IMR-90 (cell line): ENCODE data around the gene GOT2. TPM values are rescaled to one million over a fixed set of nuclear protein-coding genes. Genes with fewer than 3 reads are reported as not detected.
"Not testable (repeated sequence)": the region's sequence is repeated elsewhere in the genome, so short reads cannot be mapped to it uniquely, and the experiment has no call there.

Source experiments
- ATAC-seq: fragments of 200-7000 bp; cut with Tn5 transposase; 2 replicates; pipeline ENCODE4 v1.9.1; 2020; ENCODE audit warnings: low read depth, mild to moderate bottlenecking, moderate library complexity
- BruUV-seq: library from RNA; stranded (reverse); fragments of 400-500 nt; replicated peaks from 2 replicates; lab custom pipeline; 2021; lab: Mats Ljungman, UMichigan
- CTCF ChIA-PET: fragments of 300-600 bp; formaldehyde crosslinking; extraction: SDS; loops from one replicate; lab custom pipeline; 2021; ENCODE audit warnings: antibody characterized with exemption; lab: Yijun Ruan, JAX
- POLR2A ChIA-PET: fragments of 300-600 bp; sonication (Branson Sonifier 250); formaldehyde crosslinking; loops from one replicate; lab custom pipeline; 2022; ENCODE audit warnings: antibody characterized with exemption; ENCODE audit not compliant: unreplicated experiment; lab: Charles Lee
- DNase-seq: peaks from one replicate; pipeline ENCODE4 v3.0.0; 2013
- H2AFZ ChIP-seq: replicated peaks from 2 replicates; pipeline ENCODE3; 2013; ENCODE audit warnings: low read length, mild to moderate bottlenecking; ENCODE audit not compliant: poor library complexity
- H2AK5ac ChIP-seq: 2 replicates; pipeline ENCODE4 v1.6.1; 2013; ENCODE audit warnings: low read depth, low read length, inconsistent platforms
- H2AK9ac ChIP-seq: replicated peaks from 2 replicates; pipeline ENCODE3; 2013; ENCODE audit warnings: mild to moderate bottlenecking, low read depth, low read length, moderate library complexity; ENCODE audit not compliant: poor library complexity
- H2BK120ac ChIP-seq: 2 replicates; pipeline ENCODE4 v1.6.1; 2013; ENCODE audit warnings: low read depth, low read length, inconsistent platforms
- H2BK15ac ChIP-seq: 3 replicates; pipeline ENCODE4 v1.6.1; 2013; ENCODE audit warnings: low read depth, low read length, inconsistent platforms
- H2BK20ac ChIP-seq: 2 replicates; pipeline ENCODE4 v1.6.1; 2013; ENCODE audit warnings: low read depth, mild to moderate bottlenecking, inconsistent platforms, low read length, moderate library complexity
- H2BK5ac ChIP-seq: 2 replicates; pipeline ENCODE4 v1.6.1; 2013; ENCODE audit warnings: mild to moderate bottlenecking, low read depth, low read length, inconsistent platforms; ENCODE audit not compliant: poor library complexity, severe bottlenecking
- H3K14ac ChIP-seq: replicated peaks from 2 replicates; pipeline ENCODE4 v1.6.1; 2013; ENCODE audit warnings: low read depth, low read length, inconsistent platforms
- H3K18ac ChIP-seq: 2 replicates; pipeline ENCODE4 v1.6.1; 2013; ENCODE audit warnings: low read depth, low read length, control low read depth
- H3K23ac ChIP-seq: 2 replicates; pipeline ENCODE4 v1.6.1; 2013; ENCODE audit warnings: low read depth, low read length, inconsistent platforms
- H3K27ac ChIP-seq: 2 replicates; pipeline ENCODE4 v1.5.1; 2013; ENCODE audit warnings: mild to moderate bottlenecking, control low read depth, low read length; ENCODE audit not compliant: insufficient read depth
- H3K27me3 ChIP-seq: 2 replicates; pipeline ENCODE4 v1.6.1; 2013; ENCODE audit warnings: low read length; ENCODE audit not compliant: control insufficient read depth, insufficient read depth
- H3K36me3 ChIP-seq: 2 replicates; pipeline ENCODE4 v1.6.1; 2013; ENCODE audit warnings: low read length, mixed read lengths; ENCODE audit not compliant: control insufficient read depth, insufficient read depth
- H3K4ac ChIP-seq: 2 replicates; pipeline ENCODE4 v1.6.1; 2013; ENCODE audit warnings: low read depth, low read length, inconsistent platforms
- H3K4me1 ChIP-seq: 2 replicates; pipeline ENCODE4 v1.6.1; 2013; ENCODE audit warnings: low read length, mixed read lengths; ENCODE audit not compliant: control insufficient read depth, insufficient read depth
- H3K4me2 ChIP-seq: 2 replicates; pipeline ENCODE4 v1.6.1; 2013; ENCODE audit warnings: low read depth, mild to moderate bottlenecking, control low read depth, low read length, moderate library complexity
- H3K4me3 ChIP-seq: 2 replicates; pipeline ENCODE4 v1.5.1; 2013; ENCODE audit warnings: low read depth, mild to moderate bottlenecking, control low read depth, low read length, moderate library complexity; ENCODE audit not compliant: insufficient read depth
- H3K56ac ChIP-seq: 2 replicates; pipeline ENCODE4 v1.6.1; 2013; ENCODE audit warnings: low read length, inconsistent platforms; ENCODE audit not compliant: insufficient read depth; ENCODE audit errors: extremely low read depth
- H3K79me1 ChIP-seq, 2 experiments: 2 replicates each; pipeline ENCODE4 v1.6.1; 2013; ENCODE audit warnings: low read length in 2 of 2, inconsistent platforms in 1 of 2, low read depth in 1 of 2
- H3K9ac ChIP-seq: 2 replicates; pipeline ENCODE4 v1.6.1; 2013; ENCODE audit warnings: low read depth, low read length, control low read depth
- H3K9me1 ChIP-seq: 2 replicates; pipeline ENCODE4 v1.6.1; 2013; ENCODE audit warnings: low read length, inconsistent platforms; ENCODE audit not compliant: insufficient read depth
- H3K9me3 ChIP-seq: 2 replicates; pipeline ENCODE4 v1.6.1; 2013; ENCODE audit warnings: low read length; ENCODE audit not compliant: control insufficient read depth, insufficient read depth
- H4K20me1 ChIP-seq: 2 replicates; pipeline ENCODE4 v1.6.1; 2013; ENCODE audit warnings: low read length, inconsistent platforms; ENCODE audit not compliant: insufficient read depth
- H4K5ac ChIP-seq: 2 replicates; pipeline ENCODE4 v1.6.1; 2013; ENCODE audit warnings: mild to moderate bottlenecking, low read depth, low read length, control low read depth
- H4K8ac ChIP-seq, 2 experiments: 2 replicates each; pipeline ENCODE4 v1.6.1; 2013; ENCODE audit warnings: low read depth in 2 of 2, low read length in 2 of 2, control low read depth in 1 of 2, inconsistent platforms in 1 of 2
- H4K91ac ChIP-seq: 2 replicates; pipeline ENCODE4 v1.6.1; 2013; ENCODE audit warnings: low read depth, low read length, inconsistent platforms; ENCODE audit not compliant: insufficient read depth
- CEBPB ChIP-seq: IDR thresholded peaks from 2 replicates; pipeline ENCODE4 v1.6.1; 2012; ENCODE audit warnings: low read depth, low read length, improper control_type of control experiment
- FOS ChIP-seq: fragments of 150-350 bp; IDR thresholded peaks from 2 replicates; pipeline ENCODE4 v1.6.1; 2016; ENCODE audit warnings: low read depth, low read length
- MAFK ChIP-seq: IDR thresholded peaks from 2 replicates; pipeline ENCODE4 v1.6.1; 2012; ENCODE audit warnings: low read depth, low read length, improper control_type of control experiment
- WGBS, 2 experiments: methylation state at CpG; one replicate each; pipeline versions ENCODE4 v1.1.5 to v1.1.7; 2013; ENCODE audit warnings: missing lambda C conversion rate in 2 of 2; ENCODE audit not compliant: insufficient read length in 1 of 2; ENCODE audit errors: extremely low coverage in 2 of 2; 5-methylcytosine and 5-hydroxymethylcytosine counted together
- dilution Hi-C: fragments of 300-500 bp; cut with HindIII; formaldehyde crosslinking; loops from one replicate; pipeline ENCODE4 v1.14.3; 2018; ENCODE audit warnings: low sequenced_read_pairs; ENCODE audit not compliant: unreplicated experiment
- in situ Hi-C: fragments of 300-500 bp; cut with MboI; formaldehyde crosslinking; loops from 3 replicates; pipeline ENCODE4 v1.14.3; 2019; ENCODE audit warnings: low sequenced_read_pairs, inconsistent platforms, mixed read lengths
- intact Hi-C: fragments of 100-400 bp; cut with micrococcal nuclease; formaldehyde crosslinking; loops from 2 replicates; pipeline ENCODE4 v1.10.0; 2022
- polyA plus RNA-seq, 3 experiments: library from polyadenylated mRNA; depleted of rRNA; stranded (reverse); fragments of >200 nt; gene quantifications; 2 replicates each; pipeline ENCODE4 v1.2.3, GENCODE V29; 2012; ENCODE audit warnings: low replicate concordance in 1 of 3
- total RNA-seq: library from RNA; depleted of rRNA; stranded (reverse); fragments of >200 nt; gene quantifications from 2 replicates; pipeline ENCODE4 v1.2.3, GENCODE V29; 2012

The GOT2 gene
- total and polyA plus RNA-seq, 2 of the 4 experiments (the other 2 are of a cell fraction) = 50.2 to 60.2 TPM

GRCh38 chr16:58686985-58687706 lies 47.0 kb downstream of the GOT2 start:
- peak; percentile 80 for DNase-seq
- H3K27me3 ChIP-seq, H3K14ac ChIP-seq, H3K56ac ChIP-seq, H2AK5ac ChIP-seq, H3K27ac ChIP-seq, H4K8ac ChIP-seq, H2BK15ac ChIP-seq, H3K36me3 ChIP-seq, POLR2A ChIA-PET, H4K91ac ChIP-seq, CTCF ChIA-PET, H3K9me3 ChIP-seq, H3K4me3 ChIP-seq, H3K4ac ChIP-seq, dilution Hi-C loops, H3K4me2 ChIP-seq, H4K5ac ChIP-seq, H3K9ac ChIP-seq, H3K18ac ChIP-seq, H3K23ac ChIP-seq, H2AK9ac ChIP-seq, H4K20me1 ChIP-seq, H2BK120ac ChIP-seq, in situ Hi-C loops, H2BK20ac ChIP-seq, H3K4me1 ChIP-seq, H2AFZ ChIP-seq, intact Hi-C loops, BruUV-seq: not testable (repeated sequence)
- TF ChIP-seq MAFK (peak; percentile 22; the same call in 1 of the 2 replicates), FOS (0 out of 2 replicates have a peak, but pooled peaks have one; percentile 24), CEBPB (peak; percentile 60; the same call in 1 of the 2 replicates)
- Histone ChIP-seq H2BK5ac (peak overlapping the region; percentile 52), H3K9me1 (peaks cover 15% of the 10 kb centered on the region), H3K79me1 (peaks cover 10 to 19% of the 10 kb centered on the region in 2 experiments)
- ATAC-seq = peak; percentile 22
- no CpG with 5 or more reads among the region's 8 CpGs for WGBS, 2 experiments
